Mucosa of descending colon (tissue), 3 donors: ENCODE measurements around the gene NHS. TPM values are rescaled to one million over a fixed set of nuclear protein-coding genes. Genes with fewer than 3 reads are reported as not detected.
A peak's percentile ranks its signal among the peaks of the same experiment; 100 is the strongest.

Source experiments
- ATAC-seq: fragments of 200-7000 bp; cut with Tn5 transposase; one replicate; pipeline ENCODE4 v1.9.1; 2020; ENCODE audit warnings: mild to moderate bottlenecking, moderate library complexity
- DNase-seq, 3 donors: peaks; one replicate each; pipeline ENCODE4 v3.0.0-alpha.2; 2020
- H3K36me3 ChIP-seq: fragments of 200-600 bp; one replicate; pipeline ENCODE4 v1.8.0; 2021; ENCODE audit warnings: low read depth, mild to moderate bottlenecking
- H3K4me1 ChIP-seq: fragments of 200-600 bp; one replicate; pipeline ENCODE4 v1.8.0; 2021; ENCODE audit warnings: low read depth, mild to moderate bottlenecking
- H3K4me3 ChIP-seq: fragments of 200-600 bp; one replicate; pipeline ENCODE4 v1.8.0; 2021; ENCODE audit warnings: mild to moderate bottlenecking
- H3K9me3 ChIP-seq: fragments of 200-600 bp; one replicate; pipeline ENCODE4 v1.8.0; 2021; ENCODE audit warnings: mild to moderate bottlenecking
- CTCF ChIP-seq: fragments of 200-600 bp; IDR thresholded peaks from one replicate; pipeline ENCODE4 v1.8.0; 2022; ENCODE audit warnings: antibody characterized with exemption, mild to moderate bottlenecking
- intact Hi-C, 2 donors: fragments of 100-400 bp; cut with DNase I in 1 of 2; cut with micrococcal nuclease in 1 of 2; formaldehyde crosslinking; loops; one replicate each; pipeline versions ENCODE4 v1.11.0 to v1.11.1; 2022; cut with DNase I, micrococcal nuclease
- total RNA-seq, 3 donors: library from RNA; stranded (reverse); fragmentation: NEBNext Ultra II Directional in 2 of 3; extraction: Animal tissue kit (Norgen Biotek cat#: 25700) in 2 of 3; gene quantifications; one replicate each; pipeline versions ENCODE4 v1.2.1 to v1.2.4, GENCODE V29; 2021 to 2023
- donor health status: DM: no; HTN: no; CAD: no; lungs with moderate emphysema.
- donor health status: DM: no; HTN: no; CAD: no.
- donor health status: DM: no; HTN: yes; CAD: no.

Gene NHS
- total RNA-seq, 3 donors from 2014 or later: 1.8 to 11.7 (median 2.1) TPM

GRCh38 chrX:17549107-17549651 lies 174.2 kb downstream of the NHS start:
- ATAC-seq: no peak
- TF ChIP-seq CTCF: no peak
- Histone ChIP-seq H3K4me1 (no peaks in the 10 kb centered on the region), H3K9me3 (no peaks in the 10 kb centered on the region), H3K4me3 (no peak overlapping the region), H3K36me3 (no peaks in the 10 kb centered on the region)
- DNase-seq: no peak
- intact Hi-C loops: no loop called here

GRCh38 chrX:17550011-17550410 lies 175.0 kb downstream of the NHS start:
- Histone ChIP-seq H3K36me3 (no peaks in the 10 kb centered on the region), H3K4me3 (no peak overlapping the region), H3K4me1 (no peaks in the 10 kb centered on the region), H3K9me3 (no peaks in the 10 kb centered on the region)
- DNase-seq (no peak), ATAC-seq (no peak)
- no peak for TF ChIP-seq CTCF
- intact Hi-C loops: no loop called here

GRCh38 chrX:17552044-17552650 lies 177.1 kb downstream of the NHS start:
- no peak overlapping the region for H3K4me3 ChIP-seq
- H3K36me3 ChIP-seq: no peaks in the 10 kb centered on the region
- DNase-seq (no peak), ATAC-seq (no peak)
- no peaks in the 10 kb centered on the region for H3K9me3 ChIP-seq
- no peaks in the 10 kb centered on the region for H3K4me1 ChIP-seq
- intact Hi-C loops: no loop called here
- TF ChIP-seq CTCF: no peak

- peak in 2 of 3 donors; percentile 38 to 49 for DNase-seq
- H3K4me1 ChIP-seq: no peaks in the 10 kb centered on the region
Measured at GRCh38 chrX:17553469-17553868, 178.5 kb downstream of the NHS start.

GRCh38 chrX:17553961-17554482 lies 179.0 kb downstream of the NHS start:
- Histone ChIP-seq H3K9me3 (no peaks in the 10 kb centered on the region), H3K4me3 (no peak overlapping the region), H3K4me1 (no peaks in the 10 kb centered on the region), H3K36me3 (no peaks in the 10 kb centered on the region)
- TF ChIP-seq CTCF: no peak
- peak; percentile 24 for ATAC-seq
- no peak for DNase-seq
- intact Hi-C loops: no loop called here

More at GRCh38 chrX:17553469-17553868, 178.5 kb downstream of the NHS start:
- H3K36me3 ChIP-seq: no peaks in the 10 kb centered on the region
- no peak overlapping the region for H3K4me3 ChIP-seq
- no peak for TF ChIP-seq CTCF
- no peaks in the 10 kb centered on the region for H3K9me3 ChIP-seq
- peak; percentile 74 for ATAC-seq
- intact Hi-C loops: no loop called here
